Fibroblast of pulmonary artery (primary cell): ENCODE data around the gene CST9L.

Source experiments
- DNase-seq: peaks from one replicate; pipeline ENCODE4 v3.0.0-alpha.2; 2010; ENCODE audit warnings: low read depth
- H3K4me3 ChIP-seq: replicated peaks from 2 replicates; pipeline ENCODE4 v1.5.1; 2011; ENCODE audit warnings: low read depth, mild to moderate bottlenecking, control low read depth, low read length, moderate library complexity
- CTCF ChIP-seq: IDR thresholded peaks from 2 replicates; pipeline ENCODE4 v1.5.1; 2011; ENCODE audit warnings: mild to moderate bottlenecking, control low read depth, low read length, inconsistent platforms; ENCODE audit errors: missing control alignments

CST9L gene

GRCh38 chr20:23587631-23588030, 19.3 kb upstream of the CST9L start:
- no peak overlapping the region for H3K4me3 ChIP-seq
- no peak for TF ChIP-seq CTCF
- no peak for DNase-seq

- TF ChIP-seq CTCF, result no peak
Measured at GRCh38 chr20:23586735-23587525, 18.6 kb upstream of the CST9L start.

GRCh38 chr20:23585808-23586734, 17.8 kb upstream of the CST9L start:
- no peak for TF ChIP-seq CTCF
- H3K4me3 ChIP-seq, result no peak overlapping the region
- DNase-seq, result no peak

More at GRCh38 chr20:23586735-23587525, 18.6 kb upstream of the CST9L start:
- no peak for DNase-seq
- H3K4me3 ChIP-seq, result no peak overlapping the region

- TF ChIP-seq CTCF, result no peak
- no peak for DNase-seq
- no peak overlapping the region for H3K4me3 ChIP-seq
Measured at GRCh38 chr20:23585449-23585807, 17.1 kb upstream of the CST9L start.

GRCh38 chr20:23584434-23585199, 16.3 kb upstream of the CST9L start:
- DNase-seq, result no peak
- H3K4me3 ChIP-seq, result no peak overlapping the region
- TF ChIP-seq CTCF, result no peak

GRCh38 chr20:23583526-23583925, 15.2 kb upstream of the CST9L start:
- no peak for TF ChIP-seq CTCF
- no peak for DNase-seq
- H3K4me3 ChIP-seq, result no peak overlapping the region
